GM12878 (cell line): ENCODE results near the gene UBC. TPM values are rescaled to one million over a fixed set of nuclear protein-coding genes. Genes with fewer than 3 reads are reported as not detected.

Source experiments
- ATAC-seq: fragments of 200-7000 bp; cut with Tn5 transposase; 3 replicates; pipeline ENCODE4 v1.9.1; 2020; ENCODE audit warnings: mild to moderate bottlenecking, moderate library complexity
- BruUV-seq: library from RNA; stranded (reverse); fragments of 400-500 nt; replicated peaks from 2 replicates; lab custom pipeline; 2021; lab: Mats Ljungman, UMichigan
- CTCF ChIA-PET: fragments of 300-600 bp; sonication (Branson Sonifier 250); formaldehyde crosslinking; extraction: SDS; loops from one replicate; lab custom pipeline; 2021; ENCODE audit warnings: inconsistent platforms; lab: Yijun Ruan, JAX
- POLR2A ChIA-PET: fragments of 350-600 bp; formaldehyde crosslinking; extraction: SDS; loops from one replicate; lab custom pipeline; 2021; ENCODE audit warnings: inconsistent platforms; lab: Charles Lee
- RAD21 ChIA-PET: fragments of 300-600 bp; sonication (Branson Sonifier 250); formaldehyde crosslinking; loops from one replicate; lab custom pipeline; 2023; ENCODE audit warnings: antibody characterized with exemption; ENCODE audit not compliant: unreplicated experiment; lab: Charles Lee
- SMC1A ChIA-PET: fragments of 300-600 bp; sonication (Branson Sonifier 250); formaldehyde crosslinking; loops from one replicate; lab custom pipeline; 2023; ENCODE audit not compliant: unreplicated experiment, uncharacterized antibody; lab: Charles Lee
- DNase-seq: peaks from one replicate; pipeline ENCODE4 v3.0.0-alpha.2; 2011; ENCODE audit warnings: low read depth, low spot score
- FAIRE-seq: peaks from 3 replicates; lab custom pipeline; 2011; peaks lifted over from hg19 to GRCh38; lab: Jason Lieb, UNC
- H2AFZ ChIP-seq: 2 replicates; pipeline ENCODE4 v1.6.0; 2011; ENCODE audit warnings: low read depth, low read length, control low read depth; ENCODE audit not compliant: control insufficient read depth
- H3K27ac ChIP-seq: 2 replicates; pipeline ENCODE4 v1.5.1; 2011; ENCODE audit warnings: control low read depth; ENCODE audit not compliant: control insufficient read depth, insufficient read depth
- H3K27me3 ChIP-seq, 2 experiments: replicated peaks in 1 of 2; 2 replicates each; pipeline versions ENCODE4 v1.6.0 to v1.6.1; 2011; ENCODE audit warnings: low read length in 1 of 2; ENCODE audit not compliant: control insufficient read depth in 2 of 2, insufficient read depth in 2 of 2
- H3K36me3 ChIP-seq, 2 experiments: 2 replicates each; pipeline ENCODE4 v1.5.1; 2011; ENCODE audit warnings: low read length in 1 of 2; ENCODE audit not compliant: control insufficient read depth in 2 of 2, insufficient read depth in 2 of 2
- H3K4me1 ChIP-seq: 2 replicates; pipeline ENCODE4 v1.6.1; 2011; ENCODE audit warnings: mild to moderate bottlenecking, low read length, moderate library complexity, mixed read lengths; ENCODE audit not compliant: control insufficient read depth, insufficient read depth
- H3K4me2 ChIP-seq: 2 replicates; pipeline ENCODE4 v1.6.0; 2011; ENCODE audit warnings: control low read depth; ENCODE audit not compliant: control insufficient read depth, insufficient read depth
- H3K4me3 ChIP-seq: fragments of 200-600 bp; sonication (generic); 2 replicates; pipeline ENCODE4 v1.5.1; 2016
- H3K79me2 ChIP-seq: 2 replicates; pipeline ENCODE4 v1.6.0; 2011; ENCODE audit warnings: low read length; ENCODE audit not compliant: control insufficient read depth, insufficient read depth
- H3K9ac ChIP-seq: 2 replicates; pipeline ENCODE4 v1.8.0; 2011; ENCODE audit warnings: low read length, control low read depth, mixed read lengths; ENCODE audit not compliant: control insufficient read depth, insufficient read depth
- H3K9me3 ChIP-seq: replicated peaks from 3 replicates; pipeline ENCODE4 v1.5.1; 2011; ENCODE audit warnings: mild to moderate bottlenecking, low read length; ENCODE audit not compliant: control insufficient read depth, insufficient read depth
- H4K20me1 ChIP-seq: 2 replicates; pipeline ENCODE4 v1.6.0; 2011; ENCODE audit not compliant: control insufficient read depth, insufficient read depth
- ATF2 ChIP-seq: IDR thresholded peaks from 2 replicates; pipeline ENCODE4 v1.6.1; 2012; ENCODE audit warnings: low read length, inconsistent platforms
- BCL3 ChIP-seq: IDR thresholded peaks from 2 replicates; pipeline ENCODE4 v1.6.1; 2011; ENCODE audit warnings: borderline replicate concordance, low read depth, mild to moderate bottlenecking, moderate library complexity, low read length; ENCODE audit not compliant: insufficient read depth, poor library complexity, severe bottlenecking
- CBFB ChIP-seq: IDR thresholded peaks from 2 replicates; pipeline ENCODE4 v1.6.1; 2016; ENCODE audit warnings: antibody characterized with exemption, low read depth
- CREB1 ChIP-seq: IDR thresholded peaks from 2 replicates; pipeline ENCODE4 v1.6.1; 2012; ENCODE audit warnings: low read depth, mild to moderate bottlenecking, inconsistent platforms
- MLLT1 ChIP-seq: fragments of 450-650 bp; IDR thresholded peaks from 2 replicates; pipeline ENCODE4 v1.6.1; 2016; ENCODE audit warnings: mild to moderate bottlenecking
- NRF1 ChIP-seq: conservative IDR thresholded peaks from 2 replicates; pipeline ENCODE4 v1.6.1; 2011; ENCODE audit warnings: mild to moderate bottlenecking, low read depth, low read length, improper control_type of control experiment
- RUNX3 ChIP-seq: IDR thresholded peaks from 2 replicates; pipeline ENCODE4 v1.6.1; 2012; ENCODE audit warnings: low read length, inconsistent platforms
- SKIL ChIP-seq: fragments of 450-650 bp; IDR thresholded peaks from 2 replicates; pipeline ENCODE4 v1.6.1; 2017; ENCODE audit warnings: mild to moderate bottlenecking, low read depth, inconsistent platforms; ENCODE audit not compliant: poor library complexity, severe bottlenecking
- SREBF1 ChIP-seq: IDR thresholded peaks from 2 replicates; pipeline ENCODE4 v1.6.1; 2012; ENCODE audit warnings: mild to moderate bottlenecking, low read length
- SREBF2 ChIP-seq: IDR thresholded peaks from 2 replicates; pipeline ENCODE4 v1.6.1; 2012; ENCODE audit warnings: mild to moderate bottlenecking, low read length
- TARDBP ChIP-seq: IDR thresholded peaks from 2 replicates; pipeline ENCODE4 v1.6.1; 2016; ENCODE audit warnings: borderline replicate concordance
- ZNF687 ChIP-seq: fragments of 450-650 bp; IDR thresholded peaks from 2 replicates; pipeline ENCODE4 v1.6.1; 2017; ENCODE audit warnings: mild to moderate bottlenecking, moderate library complexity
- WGBS: methylation state at CpG from one replicate; pipeline ENCODE4 v1.1.6; 2016; ENCODE audit warnings: low lambda C conversion rate; ENCODE audit not compliant: insufficient replicate concordance, insufficient coverage; ENCODE audit errors: missing lambda C conversion rate; 5-methylcytosine and 5-hydroxymethylcytosine counted together
- in situ Hi-C: fragments of 300-500 bp; cut with MboI; formaldehyde crosslinking; loops from 9 replicates; pipeline ENCODE4 v1.14.3; 2018; ENCODE audit warnings: mixed read lengths
- intact Hi-C: fragments of 100-400 bp; cut with micrococcal nuclease; formaldehyde crosslinking; loops from one replicate; pipeline ENCODE4 v1.14.2; 2022; ENCODE audit not compliant: unreplicated experiment
- polyA plus RNA-seq, 11 experiments: library from polyadenylated mRNA; depleted of rRNA in 4 of 11; unstranded in 6 of 11; stranded (reverse) in 5 of 11; fragments of >200 nt; fragmentation: Nextera tagmentation in 4 of 11; fragmentation: Illumina TruSeq in 1 of 11; extraction: Ambion mirVana in 4 of 11; extraction: Trizol in 1 of 11; gene quantifications; 1 replicate in 1 of 11; 2 replicates in 10 of 11; pipeline versions ENCODE4 v1.2.1 to v1.2.3, GENCODE V29; 2011 to 2016; ENCODE audit warnings: inconsistent platforms in 2 of 11, missing spikeins in 2 of 11, low read depth in 1 of 11
- total RNA-seq, 4 experiments: library from RNA; depleted of rRNA in 3 of 4; stranded (reverse); fragments of >200 nt in 3 of 4; fragmentation: Illumina TruSeq in 1 of 4; extraction: Trizol in 1 of 4; gene quantifications; 2 replicates each; pipeline versions ENCODE4 v1.2.1 to v1.2.3, GENCODE V29; 2013 to 2021

Gene UBC
- total and polyA plus RNA-seq, 10 of the 15 experiments (the other 5 are each of a cell fraction or from before 2014, with no cell fraction given): 653 to 1,666 (median 874) TPM

- H3K27ac ChIP-seq: peak overlapping the region; percentile 97
- no peaks in the 10 kb centered on the region for H3K27me3 ChIP-seq
- POLR2A ChIA-PET: interaction anchor here (0.6 to 10.2 kb wide), 7 partner anchors 17 to 143 kb away, joined by 3 to 346 read pairs (median 3); partner anchors contain the start of genes BRI3BP and UBC
- intact Hi-C loops: loop anchor here (2.0 kb wide), 1 partner anchor 51 kb away; the partner anchor contains the start of gene DHX37
- no peaks in the 10 kb centered on the region for H3K79me2 ChIP-seq
- peak; percentile 51 for DNase-seq
- ATAC-seq: peak; percentile 30
- RAD21 ChIA-PET: interaction anchor here (0.9 to 8.4 kb wide), 12 partner anchors 11 to 588 kb away, joined by 3 to 246 read pairs (median 6); partner anchors contain the start of gene UBC
- SMC1A ChIA-PET: interaction anchor here (0.7 to 9.3 kb wide), 11 partner anchors 11 to 163 kb away, joined by 3 to 294 read pairs (median 4); partner anchors contain the start of gene UBC
- H3K4me3 ChIP-seq: peak overlapping the region; percentile 18
- H3K36me3 ChIP-seq: no peaks in the 10 kb centered on the region; a peak in 1 of 4 replicates
- in situ Hi-C loops: no loop called here
- no peaks in the 10 kb centered on the region; the same call in 2 of the 3 replicates for H3K9me3 ChIP-seq
- peak overlapping the region; percentile 75 for H3K9ac ChIP-seq
- no peaks in the 10 kb centered on the region for H4K20me1 ChIP-seq
- 2% methylated on average over 5 of the region's 5 CpGs for WGBS
- BruUV-seq: no TSS peak
- peaks cover 17% of the 10 kb centered on the region for H3K4me1 ChIP-seq
- CTCF ChIA-PET: interaction anchor here (0.9 to 13.6 kb wide), 7 partner anchors 11 to 166 kb away, joined by 3 to 523 read pairs (median 4); partner anchors contain the start of gene UBC
- FAIRE-seq: peak; percentile 75
- H2AFZ ChIP-seq: no peak overlapping the region
- H3K4me2 ChIP-seq: peak overlapping the region; percentile 90
- TF ChIP-seq ZNF687 (peak; percentile 66), SREBF1 (no peak), MLLT1 (0 out of 2 replicates have a peak, but pooled peaks have one; percentile 52), RUNX3 (peak; percentile 78), SREBF2 (no peak), CBFB (0 out of 2 replicates have a peak, but pooled peaks have one; percentile 24), SKIL (no peak), TARDBP (no peak), BCL3 (no peak), ATF2 (peak; percentile 18; the same call in 1 of the 2 replicates), CREB1 (0 out of 2 replicates have a peak, but pooled peaks have one; percentile 31), NRF1 (no peak)
These were observed 23.7 kb upstream of the UBC start for GRCh38 chr12:124938108-124938507.
